Mammary epithelial cell (primary cell): Measurements from ENCODE around the gene ETF1.

Experiments used
- EZH2 ChIP-seq: IDR thresholded peaks from 2 replicates; pipeline ENCODE4 v1.6.1; 2012; ENCODE audit warnings: low read length, inconsistent platforms, borderline replicate concordance
- TF ChIP-seq, protein P1 (sequence below), 2 donors: IDR thresholded peaks in 1 of 2; conservative IDR thresholded peaks in 1 of 2; 2 replicates each; pipeline ENCODE4 v1.5.1; 2011 to 2012; ENCODE audit warnings: inconsistent platforms in 2 of 2, low read length in 2 of 2, mild to moderate bottlenecking in 2 of 2, control low read depth in 1 of 2, low read depth in 1 of 2; ENCODE audit not compliant: insufficient read depth in 1 of 2; ENCODE audit errors: extremely low read depth in 1 of 2

DNA sequence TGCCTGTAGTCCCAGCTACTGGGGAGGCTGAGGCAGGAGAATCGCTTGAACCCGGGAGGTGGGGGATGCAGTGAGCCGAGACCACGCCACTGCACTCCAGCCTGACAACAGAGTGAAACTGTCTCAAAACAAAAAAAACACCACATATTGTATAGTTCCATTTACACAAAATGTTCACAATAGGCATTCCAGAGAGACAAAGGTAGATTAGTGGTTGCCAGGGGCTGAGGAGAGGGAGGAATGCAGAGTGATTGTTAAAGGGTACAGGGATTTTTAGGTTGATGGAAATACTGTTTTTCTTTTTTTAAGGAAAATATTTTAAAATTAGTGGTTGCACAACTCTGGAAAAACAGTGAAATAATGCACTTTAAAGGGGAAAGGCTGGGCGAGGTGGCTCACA is 19.6 kb downstream of the ETF1 start:
- TF ChIP-seq, protein P1, sequence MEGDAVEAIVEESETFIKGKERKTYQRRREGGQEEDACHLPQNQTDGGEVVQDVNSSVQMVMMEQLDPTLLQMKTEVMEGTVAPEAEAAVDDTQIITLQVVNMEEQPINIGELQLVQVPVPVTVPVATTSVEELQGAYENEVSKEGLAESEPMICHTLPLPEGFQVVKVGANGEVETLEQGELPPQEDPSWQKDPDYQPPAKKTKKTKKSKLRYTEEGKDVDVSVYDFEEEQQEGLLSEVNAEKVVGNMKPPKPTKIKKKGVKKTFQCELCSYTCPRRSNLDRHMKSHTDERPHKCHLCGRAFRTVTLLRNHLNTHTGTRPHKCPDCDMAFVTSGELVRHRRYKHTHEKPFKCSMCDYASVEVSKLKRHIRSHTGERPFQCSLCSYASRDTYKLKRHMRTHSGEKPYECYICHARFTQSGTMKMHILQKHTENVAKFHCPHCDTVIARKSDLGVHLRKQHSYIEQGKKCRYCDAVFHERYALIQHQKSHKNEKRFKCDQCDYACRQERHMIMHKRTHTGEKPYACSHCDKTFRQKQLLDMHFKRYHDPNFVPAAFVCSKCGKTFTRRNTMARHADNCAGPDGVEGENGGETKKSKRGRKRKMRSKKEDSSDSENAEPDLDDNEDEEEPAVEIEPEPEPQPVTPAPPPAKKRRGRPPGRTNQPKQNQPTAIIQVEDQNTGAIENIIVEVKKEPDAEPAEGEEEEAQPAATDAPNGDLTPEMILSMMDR (conservative IDR thresholded peaks at IDR 0.05 in 1 of 2, IDR thresholded peaks at IDR 0.05 in 1 of 2; ENCODE audit: extremely low read depth in 1 of 2, insufficient read depth in 1 of 2, low read depth in 1 of 2, low read length in 2 of 2): no peak
- TF ChIP-seq EZH2: no peak
